ENCODE measurements around the gene LCN15. TPM values are rescaled to one million over a fixed set of nuclear protein-coding genes. Genes with fewer than 3 reads are reported as not detected.

Gene LCN15
- total and polyA plus RNA-seq, 8 donors, result not detected

- TF ChIP-seq EP300 (IDR thresholded peaks at IDR 0.05) (no peak), POLR2A (IDR thresholded peaks at IDR 0.05) (no peak), CTCF (IDR thresholded peaks at IDR 0.05) (no peak), POLR2AphosphoS5 (IDR thresholded peaks at IDR 0.05) (no peak)
- H3K4me3 ChIP-seq, result peak overlapping the region; percentile 74 to 83 (median 76)
Observed at GRCh38 chr9:136726118-136726517, 38.2 kb downstream of the LCN15 start.

GRCh38 chr9:136725612-136726011 is 38.7 kb downstream of the LCN15 start:
- no peaks in the 10 kb centered on the region for H3K9me3 ChIP-seq
- peaks cover 37 to 75% (median 63%) of the 10 kb centered on the region in 4 donors for H3K4me1 ChIP-seq
- H3K27me3 ChIP-seq, result no peaks in the 10 kb centered on the region
- H3K4me3 ChIP-seq, result peak overlapping the region in 3 of 4 donors; percentile 74 to 83 (median 75)
- peaks cover 37 to 58% (median 57%) of the 10 kb centered on the region in 4 donors for H3K36me3 ChIP-seq
- 50 to 74% (median 71%) methylated on average over 9 to 10 of the region's 10 CpGs for WGBS, 5 donors
- TF ChIP-seq POLR2AphosphoS5 (IDR thresholded peaks at IDR 0.05) (no peak), CTCF (IDR thresholded peaks at IDR 0.05) (no peak), POLR2A (IDR thresholded peaks at IDR 0.05) (no peak), EP300 (IDR thresholded peaks at IDR 0.05) (no peak)
- peak overlapping the region in 1 of 5 donors; percentile 85 for H3K27ac ChIP-seq
- intact Hi-C loops (cut with DNase I; ENCODE audit: low total_unique reads), result no loop called here
- no peak for DNase-seq

More at GRCh38 chr9:136726118-136726517, 38.2 kb downstream of the LCN15 start:
- DNase-seq, result no peak
- Histone ChIP-seq H3K36me3 (peaks cover 37 to 57% (median 55%) of the 10 kb centered on the region in 4 donors), H3K27ac (peak overlapping the region in 1 of 5 donors; percentile 85), H3K4me1 (peaks cover 33 to 71% (median 60%) of the 10 kb centered on the region in 4 donors), H3K27me3 (no peaks in the 10 kb centered on the region), H3K9me3 (no peaks in the 10 kb centered on the region)
- intact Hi-C loops (cut with DNase I; ENCODE audit: low total_unique reads), result no loop called here
- 40 to 85% (median 69%) methylated on average over 9 to 16 of the region's 16 CpGs for WGBS, 5 donors

DNA sequence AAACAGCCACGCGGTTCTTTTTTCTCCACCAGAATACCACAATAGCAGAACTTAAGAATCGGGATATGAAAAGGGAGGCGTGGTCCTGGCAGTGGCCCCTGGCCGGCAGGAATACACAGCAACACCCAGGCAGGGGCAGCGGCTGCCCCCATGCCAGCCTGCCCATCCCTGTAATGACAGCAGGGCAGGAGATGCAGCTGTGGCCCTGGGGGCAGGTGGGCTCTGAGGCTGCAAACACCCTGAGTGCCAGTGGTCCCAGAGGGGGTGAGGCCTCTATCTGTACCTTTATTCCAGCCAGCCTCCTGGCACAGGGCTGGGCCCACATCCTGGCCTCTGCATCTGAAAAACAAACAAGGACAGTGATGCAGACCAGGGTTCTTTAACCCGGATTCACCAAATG is 39.5 kb downstream of the LCN15 start:
- peaks cover 45 to 83% (median 71%) of the 10 kb centered on the region in 4 donors for H3K4me1 ChIP-seq
- intact Hi-C loops (cut with DNase I; ENCODE audit: low total_unique reads), result no loop called here
- no peak overlapping the region for H3K27ac ChIP-seq
- H3K4me3 ChIP-seq, result no peak overlapping the region
- H3K9me3 ChIP-seq, result no peaks in the 10 kb centered on the region
- peaks cover 37 to 58% (median 57%) of the 10 kb centered on the region in 4 donors for H3K36me3 ChIP-seq
- WGBS, 5 donors, result 76 to 86% (median 80%) methylated on average over 7 of the region's 7 CpGs
- TF ChIP-seq POLR2A (IDR thresholded peaks at IDR 0.05), result no peak
- no peak for TF ChIP-seq CTCF (IDR thresholded peaks at IDR 0.05)
- no peak for TF ChIP-seq POLR2AphosphoS5 (IDR thresholded peaks at IDR 0.05)
- no peak for DNase-seq
- H3K27me3 ChIP-seq, result no peaks in the 10 kb centered on the region

DNA sequence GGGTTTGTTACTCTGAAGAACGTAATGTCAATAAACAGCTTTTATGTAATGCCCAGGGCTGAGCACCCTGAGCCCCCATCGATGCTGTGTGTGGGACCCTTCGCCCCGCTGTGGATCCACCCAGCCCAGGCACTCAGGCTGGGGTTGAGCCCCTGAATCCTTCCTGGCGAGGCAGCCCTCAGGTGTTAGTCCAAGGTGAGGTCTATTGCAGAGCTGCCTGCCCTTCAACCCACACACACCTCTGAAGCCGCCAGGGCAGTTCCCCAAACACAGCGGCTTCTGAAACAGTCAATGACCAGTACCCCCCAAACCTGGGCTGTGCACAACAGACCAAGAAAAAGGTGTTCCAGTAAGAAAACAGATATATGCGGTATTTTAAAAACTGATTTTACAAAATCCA is 40.3 kb downstream of the LCN15 start:
- no peak for TF ChIP-seq POLR2AphosphoS5 (IDR thresholded peaks at IDR 0.05)
- no peak for TF ChIP-seq CTCF (IDR thresholded peaks at IDR 0.05)
- no peak for TF ChIP-seq EP300 (IDR thresholded peaks at IDR 0.05)
- TF ChIP-seq POLR2A (IDR thresholded peaks at IDR 0.05), result no peak
- H3K4me1 ChIP-seq, result peaks cover 47 to 86% (median 75%) of the 10 kb centered on the region in 4 donors
- peaks cover 37 to 58% (median 57%) of the 10 kb centered on the region in 4 donors for H3K36me3 ChIP-seq
- H3K27ac ChIP-seq, result no peak overlapping the region
- WGBS, 5 donors, result 88 to 97% (median 95%) methylated on average over 8 of the region's 8 CpGs
- H3K4me3 ChIP-seq, result no peak overlapping the region
- H3K9me3 ChIP-seq, result no peaks in the 10 kb centered on the region
- H3K27me3 ChIP-seq, result no peaks in the 10 kb centered on the region
- intact Hi-C loops (cut with DNase I; ENCODE audit: low total_unique reads), result no loop called here
- DNase-seq, result no peak

Measured in stomach (tissue), 9 donors.